HCT116 (cell line): ENCODE results near the gene CASP7. TPM values are rescaled to one million over a fixed set of nuclear protein-coding genes. Genes with fewer than 3 reads are reported as not detected.

Experiments used
- ATAC-seq: fragments of 200-7000 bp; cut with Tn5 transposase; 2 replicates; pipeline ENCODE4 v1.9.1; 2020; ENCODE audit warnings: mild to moderate bottlenecking, moderate library complexity
- BruUV-seq: library from RNA; stranded (reverse); fragments of 400-500 nt; replicated peaks from 2 replicates; lab custom pipeline; 2021; lab: Mats Ljungman, UMichigan
- CTCF ChIA-PET: fragments of 300-600 bp; sonication (Branson Sonifier 250); formaldehyde crosslinking; loops from one replicate; lab custom pipeline; 2021; ENCODE audit warnings: antibody characterized with exemption; lab: Charles Lee
- POLR2A ChIA-PET: fragments of 300-600, 350-600 bp; sonication (Branson Sonifier 250); formaldehyde crosslinking; loops from one replicate; lab custom pipeline; 2021; ENCODE audit warnings: antibody characterized with exemption; lab: Charles Lee
- RAD21 ChIA-PET, 2 experiments: fragments of 300-600 bp; sonication (Branson Sonifier 250); formaldehyde crosslinking; loops; one replicate each; lab custom pipeline; 2023; ENCODE audit warnings: low total read pairs in 2 of 2; ENCODE audit not compliant: uncharacterized antibody in 2 of 2, unreplicated experiment in 2 of 2, low non-redundant PET in 1 of 2; lab: Charles Lee
- DNase-seq: peaks from one replicate; pipeline ENCODE4 v3.0.0-alpha.2; 2010; ENCODE audit warnings: low read depth, low spot score
- H2AFZ ChIP-seq: fragments of 200-600 bp; shearing (Covaris generic), sonication (generic); 2 replicates; pipeline ENCODE4 v1.6.1; 2017; ENCODE audit warnings: low read depth, mixed run types, mixed read lengths, antibody characterized with exemption, low read length; ENCODE audit not compliant: poor library complexity, severe bottlenecking
- H3K27ac ChIP-seq: 2 replicates; pipeline ENCODE4 v1.5.1; 2012; ENCODE audit warnings: low read depth, low read length
- H3K27me3 ChIP-seq: fragments of 200-600 bp; sonication (generic); 2 replicates; pipeline ENCODE4 v1.6.1; 2016; ENCODE audit warnings: mixed run types, low read length, mixed read lengths; ENCODE audit not compliant: insufficient read depth
- H3K36me3 ChIP-seq, 2 experiments: fragments of 200-500 bp in 1 of 2; fragments of 200-600 bp in 1 of 2; sonication (Bioruptor generic) in 1 of 2; sonication (generic) in 1 of 2; 2 replicates each; pipeline versions ENCODE4 v1.5.1 to v1.6.1; 2014 to 2016; ENCODE audit warnings: low read length in 2 of 2, inconsistent platforms in 1 of 2, mixed read lengths in 1 of 2, mixed run types in 1 of 2; ENCODE audit not compliant: insufficient read depth in 2 of 2, control insufficient read depth in 1 of 2
- H3K4me1 ChIP-seq, 2 experiments: fragments of 200-600 bp in 1 of 2; sonication (generic) in 1 of 2; 2 replicates each; pipeline versions ENCODE4 v1.5.1 to v1.6.1; 2012 to 2017; ENCODE audit warnings: low read length in 2 of 2, inconsistent platforms in 1 of 2, mild to moderate bottlenecking in 1 of 2, mixed read lengths in 1 of 2, mixed run types in 1 of 2, moderate library complexity in 1 of 2; ENCODE audit not compliant: insufficient read depth in 2 of 2, control insufficient read depth in 1 of 2
- H3K4me2 ChIP-seq: fragments of 200-600 bp; sonication (generic); 2 replicates; pipeline ENCODE4 v1.6.1; 2017; ENCODE audit warnings: mixed run types, low read length, mixed read lengths
- H3K4me3 ChIP-seq, 2 experiments: fragments of 200-600 bp in 1 of 2; sonication (generic) in 1 of 2; replicated peaks in 1 of 2; 2 replicates each; pipeline ENCODE4 v1.5.1; 2011 to 2016; ENCODE audit warnings: low read length in 2 of 2, control low read depth in 1 of 2, low read depth in 1 of 2, mild to moderate bottlenecking in 1 of 2, mixed read lengths in 1 of 2, mixed run types in 1 of 2
- H3K79me2 ChIP-seq: fragments of 200-600 bp; sonication (generic); 2 replicates; pipeline ENCODE4 v1.6.1; 2017; ENCODE audit warnings: mild to moderate bottlenecking, mixed run types, low read length, moderate library complexity, mixed read lengths; ENCODE audit not compliant: insufficient read depth
- H3K9ac ChIP-seq: fragments of 200-600 bp; sonication (generic); 2 replicates; pipeline ENCODE4 v1.6.1; 2016; ENCODE audit warnings: low read length, mixed read lengths
- H3K9me2 ChIP-seq: fragments of 200-600 bp; sonication (generic), shearing (Covaris generic); 2 replicates; pipeline ENCODE4 v1.6.1; 2017; ENCODE audit warnings: mixed run types, mild to moderate bottlenecking, moderate library complexity; ENCODE audit not compliant: insufficient read depth
- H3K9me3 ChIP-seq, 2 experiments: fragments of 200-500 bp in 1 of 2; fragments of 200-600 bp in 1 of 2; sonication (Bioruptor generic) in 1 of 2; sonication (generic) in 1 of 2; 2 replicates each; pipeline ENCODE4 v1.6.1; 2014 to 2017; ENCODE audit warnings: low read length in 2 of 2, mixed read lengths in 2 of 2, inconsistent platforms in 1 of 2, low read depth in 1 of 2, mild to moderate bottlenecking in 1 of 2, mixed run types in 1 of 2, moderate library complexity in 1 of 2; ENCODE audit not compliant: control insufficient read depth in 1 of 2, insufficient read depth in 1 of 2
- H4K20me1 ChIP-seq: fragments of 200-600 bp; sonication (generic), shearing (Covaris generic); 2 replicates; pipeline ENCODE4 v1.6.1; 2017; ENCODE audit warnings: mixed run types, mild to moderate bottlenecking, moderate library complexity; ENCODE audit not compliant: insufficient read depth
- CBX3 ChIP-seq: IDR thresholded peaks from 2 replicates; pipeline ENCODE4 v1.6.1; 2012; ENCODE audit warnings: low read depth
- CEBPB ChIP-seq: IDR thresholded peaks from 2 replicates; pipeline ENCODE4 v1.6.1; 2012; ENCODE audit warnings: low read depth
- EZH2phosphoT487 ChIP-seq: fragments of 200-600 bp; IDR thresholded peaks from 2 replicates; pipeline ENCODE4 v1.6.1; 2018; ENCODE audit warnings: antibody characterized with exemption, borderline replicate concordance
- POLR2A ChIP-seq: IDR thresholded peaks from 2 replicates; pipeline ENCODE4 v1.7.0; 2011; ENCODE audit warnings: borderline replicate concordance; ENCODE audit not compliant: insufficient read depth, insufficient read length; ENCODE audit errors: extremely low read depth
- POLR2AphosphoS5 ChIP-seq: IDR thresholded peaks from 2 replicates; pipeline ENCODE4 v1.6.1; 2011; ENCODE audit warnings: mild to moderate bottlenecking, low read depth, low read length, moderate library complexity
- SIN3A ChIP-seq: IDR thresholded peaks from 2 replicates; pipeline ENCODE4 v1.6.1; 2012; ENCODE audit warnings: low read depth
- TCF7L2 ChIP-seq: IDR thresholded peaks from 2 replicates; pipeline ENCODE4 v1.7.0; 2011; ENCODE audit warnings: borderline replicate concordance, inconsistent platforms; ENCODE audit not compliant: insufficient read depth, insufficient read length; ENCODE audit errors: extremely low read depth
- YY1 ChIP-seq: IDR thresholded peaks from 2 replicates; pipeline ENCODE4 v1.6.1; 2011; ENCODE audit warnings: low read length, low read depth, moderate library complexity, mild to moderate bottlenecking; ENCODE audit not compliant: insufficient replicate concordance; ENCODE audit errors: extremely low read depth
- ZBTB33 ChIP-seq: IDR thresholded peaks from 2 replicates; pipeline ENCODE4 v1.6.1; 2011; ENCODE audit warnings: mild to moderate bottlenecking, low read length, moderate library complexity; ENCODE audit not compliant: insufficient replicate concordance; ENCODE audit errors: extremely low read depth
- intact Hi-C: fragments of 100-400 bp; cut with micrococcal nuclease; formaldehyde crosslinking; loops from 2 replicates; pipeline ENCODE4 v1.10.0; 2022
- total RNA-seq: library from RNA; stranded (reverse); gene quantifications from one replicate; pipeline ENCODE4 v1.2.1, GENCODE V29; 2021; ENCODE audit not compliant: unreplicated experiment
- TF ChIP-seq, protein P1 (sequence below): IDR thresholded peaks from 2 replicates; pipeline ENCODE4 v1.6.1; 2012

Gene CASP7
- total RNA-seq, 1 experiment from 2014 or later = 30.5 TPM

DNA sequence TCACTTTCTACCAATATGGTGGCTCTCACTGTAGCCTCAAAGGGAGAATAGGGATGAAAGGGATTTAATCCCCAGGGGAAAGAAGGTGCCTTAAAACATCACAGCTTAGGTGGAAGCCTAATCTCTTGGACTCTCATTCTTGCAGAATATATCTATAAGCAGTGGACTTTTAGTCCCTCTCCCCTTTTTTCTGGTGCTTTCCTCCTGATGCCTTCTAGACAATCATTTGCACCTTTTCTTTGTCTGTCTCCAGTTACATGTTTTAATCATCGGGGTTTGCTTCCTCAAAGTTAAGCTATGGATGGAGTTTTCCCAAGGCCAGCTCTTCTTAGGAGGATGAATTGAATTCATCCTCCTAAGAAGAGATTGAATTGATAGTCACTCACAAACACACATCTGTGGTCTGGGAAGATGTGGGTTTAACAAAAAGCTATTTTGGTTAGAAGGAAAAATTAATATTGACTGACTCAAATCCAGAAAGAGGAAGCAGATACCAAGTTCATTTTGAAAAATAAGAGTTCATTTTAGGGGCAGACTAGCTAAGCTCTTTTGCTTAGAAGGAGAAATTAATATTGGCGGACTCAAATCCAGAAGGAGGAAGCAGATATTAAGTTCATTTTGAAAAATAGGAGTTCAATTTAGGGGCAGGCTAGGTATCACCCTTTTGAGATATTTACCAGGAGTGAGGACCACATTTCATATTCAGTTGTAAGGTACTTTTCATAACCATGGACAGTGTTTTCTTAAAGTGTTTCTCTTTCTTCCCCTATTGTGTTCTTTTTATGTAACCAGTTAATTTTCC lies 36.6 kb downstream of the CASP7 start:
- H3K4me3 ChIP-seq = no peak overlapping the region
- ChIA-PET RAD21 (no interaction called here), POLR2A (no interaction called here), CTCF (interaction anchor here (0.5 kb wide), 1 partner anchor 153 kb away, joined by 3 read pairs; no protein-coding TSS in a partner anchor)
- H3K4me2 ChIP-seq = no peak overlapping the region
- H3K79me2 ChIP-seq = no peaks in the 10 kb centered on the region
- ATAC-seq = no peak
- H3K9me2 ChIP-seq = no peaks in the 10 kb centered on the region
- H3K27ac ChIP-seq = no peak overlapping the region
- DNase-seq = no peak
- peaks cover 0 to 6% of the 10 kb centered on the region in 2 experiments for H3K36me3 ChIP-seq
- H3K9ac ChIP-seq = no peak overlapping the region
- intact Hi-C loops = no loop called here
- no peaks in the 10 kb centered on the region for H3K9me3 ChIP-seq
- H4K20me1 ChIP-seq = no peaks in the 10 kb centered on the region
- H2AFZ ChIP-seq = no peak overlapping the region
- BruUV-seq = no TSS peak
- no peak for TF ChIP-seq POLR2AphosphoS5
- no peak for TF ChIP-seq SIN3A
- no peak for TF ChIP-seq CEBPB
- TF ChIP-seq EZH2phosphoT487 = no peak
- no peak for TF ChIP-seq ZBTB33
- TF ChIP-seq CBX3 = no peak
- TF ChIP-seq POLR2A = no peak
- no peak for TF ChIP-seq TCF7L2
- no peak for TF ChIP-seq YY1
- TF ChIP-seq, protein P1, sequence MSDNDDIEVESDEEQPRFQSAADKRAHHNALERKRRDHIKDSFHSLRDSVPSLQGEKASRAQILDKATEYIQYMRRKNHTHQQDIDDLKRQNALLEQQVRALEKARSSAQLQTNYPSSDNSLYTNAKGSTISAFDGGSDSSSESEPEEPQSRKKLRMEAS = no peak
- no peaks in the 10 kb centered on the region for H3K4me1 ChIP-seq
- no peaks in the 10 kb centered on the region for H3K27me3 ChIP-seq
